GM19099 (cell line): ENCODE results near the gene IFNGR2.

ENCODE experiments used
- POLR2A ChIP-seq: IDR thresholded peaks from 3 replicates; pipeline ENCODE4 v1.6.1; 2011; ENCODE audit warnings: low read depth; ENCODE audit not compliant: insufficient read length; ENCODE audit errors: extremely low read depth

IFNGR2 gene

GRCh38 chr21:33444499-33444898 lies 41.3 kb downstream of the IFNGR2 start:
- TF ChIP-seq POLR2A: no peak

DNA sequence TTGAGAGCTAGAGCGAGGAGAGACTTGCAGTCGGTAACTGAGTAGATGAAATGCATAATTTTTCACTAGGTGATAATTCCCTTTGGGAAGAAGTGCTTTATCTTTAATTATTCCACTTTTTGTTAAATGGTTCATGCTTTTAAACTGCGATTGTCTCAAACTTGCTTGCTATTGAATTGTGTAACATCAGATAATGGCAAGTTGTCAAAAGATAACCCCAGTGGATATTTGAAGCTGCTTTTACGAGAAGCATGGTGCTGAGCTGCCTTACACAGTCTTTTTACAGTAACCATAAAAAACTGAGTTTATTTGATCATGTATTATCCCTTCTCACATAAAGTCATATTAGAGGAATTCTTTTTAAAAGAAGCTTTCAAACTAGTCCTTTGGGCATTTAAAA lies 46.4 kb downstream of the IFNGR2 start:
- TF ChIP-seq POLR2A: no peak

DNA sequence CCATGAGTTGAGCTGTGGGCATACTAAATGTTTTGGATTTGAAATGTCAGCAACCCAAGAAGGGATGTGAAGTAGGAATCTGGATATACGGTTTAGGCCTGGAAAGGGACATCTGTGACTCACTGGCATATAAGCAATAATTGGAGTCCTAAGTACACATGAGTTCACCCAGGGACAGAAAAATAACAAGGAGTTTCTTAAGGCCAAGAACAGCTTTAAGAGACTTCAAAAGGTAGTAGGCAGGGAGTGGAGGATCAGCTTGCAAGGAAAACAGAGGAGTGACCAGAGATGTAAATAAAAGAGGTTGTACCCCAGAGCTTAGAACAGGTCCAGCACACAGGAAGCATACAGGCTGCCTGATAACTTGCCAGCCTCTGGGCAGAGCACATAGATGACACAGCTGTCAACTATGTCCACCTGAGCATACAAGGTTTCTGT lies 48.4 kb downstream of the IFNGR2 start:
- TF ChIP-seq POLR2A: no peak

- TF ChIP-seq POLR2A: no peak
Measured at GRCh38 chr21:33452362-33452761, 49.1 kb downstream of the IFNGR2 start.

DNA sequence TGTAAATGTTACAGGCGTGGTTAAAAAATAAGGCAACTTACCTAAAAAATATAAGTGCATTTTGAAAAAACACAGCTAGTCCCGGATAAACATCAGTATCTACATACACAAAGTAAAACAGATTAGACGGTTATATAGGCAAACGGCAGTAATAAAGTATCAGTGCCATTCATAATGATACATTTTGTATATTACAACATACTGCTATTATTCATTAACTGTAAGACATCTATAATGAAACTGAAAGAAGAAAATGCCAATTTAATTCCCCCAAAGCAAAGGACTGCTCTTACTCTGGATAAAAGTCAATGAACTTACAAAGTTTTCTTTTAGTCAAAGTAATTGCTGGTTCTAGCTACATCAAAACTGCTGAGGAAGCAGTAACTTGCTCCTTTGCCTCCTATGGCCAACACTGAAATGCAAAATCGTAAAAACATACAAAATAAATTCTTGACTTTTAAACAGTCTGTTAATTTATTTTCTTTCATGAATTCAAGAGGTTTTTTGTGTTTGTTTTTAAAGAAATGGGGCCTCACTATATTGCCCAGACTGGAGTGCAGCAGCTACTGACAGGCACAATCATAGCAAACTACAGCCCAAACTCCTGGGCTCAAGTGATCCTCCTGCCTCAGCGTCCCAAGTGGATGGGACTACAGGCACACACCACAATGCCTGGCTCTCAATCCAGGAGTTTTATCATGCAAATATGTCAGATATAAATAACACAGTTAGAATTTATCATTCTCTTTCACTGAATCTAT lies 52.7 kb downstream of the IFNGR2 start:
- no peak for TF ChIP-seq POLR2A

DNA sequence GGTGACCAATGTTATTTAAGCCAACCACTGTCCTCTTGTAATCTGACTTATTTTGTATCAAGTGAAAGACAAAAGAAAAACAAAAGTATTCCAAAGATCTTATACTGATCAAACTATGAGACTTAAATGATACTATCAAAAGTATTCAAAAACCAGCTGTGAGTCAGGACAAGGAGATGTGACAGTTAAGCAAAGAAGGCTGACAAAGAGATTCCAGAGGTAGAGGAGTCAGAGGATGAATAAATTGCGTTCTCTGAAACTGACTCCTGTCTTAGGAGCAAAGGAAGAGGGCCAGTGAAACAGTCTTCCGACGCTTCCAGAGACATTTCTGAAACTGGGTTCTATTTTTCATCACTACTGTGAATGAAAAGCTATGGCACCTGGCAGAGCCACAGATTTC lies 55.6 kb downstream of the IFNGR2 start:
- TF ChIP-seq POLR2A: no peak

DNA sequence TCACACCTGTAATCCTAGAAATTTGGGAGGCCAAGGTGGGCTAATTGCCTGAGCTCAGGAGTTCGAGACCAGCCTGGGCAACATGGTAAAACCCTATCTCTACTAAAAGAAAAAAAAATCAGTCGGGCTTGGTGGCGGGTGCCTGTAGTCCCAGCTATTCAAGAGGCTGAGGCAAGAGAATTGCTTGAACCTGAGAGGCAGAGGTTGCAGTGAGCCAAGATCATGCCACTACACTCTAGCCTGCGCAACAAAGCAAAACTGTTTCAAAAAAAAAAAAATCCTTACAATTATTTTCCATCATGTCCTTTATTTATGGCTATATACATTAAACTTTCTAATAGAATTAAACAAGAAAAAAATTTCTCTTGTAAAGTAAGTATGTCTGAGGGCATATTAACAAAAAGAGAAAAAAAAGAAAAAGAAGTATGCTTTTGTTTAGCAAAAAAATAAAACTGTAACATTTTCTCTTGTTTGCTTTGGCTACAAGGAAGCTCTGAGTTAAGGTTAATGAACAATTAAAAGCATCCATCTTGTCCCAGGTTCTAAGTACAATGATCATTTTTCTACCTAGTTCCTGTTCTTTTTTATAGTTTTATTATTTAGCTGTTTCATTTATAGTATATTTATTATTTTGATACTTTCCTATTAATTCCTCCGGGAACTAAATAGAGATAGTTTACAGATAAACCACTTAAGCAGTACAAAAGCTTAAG lies 58.5 kb downstream of the IFNGR2 start:
- TF ChIP-seq POLR2A: no peak

DNA sequence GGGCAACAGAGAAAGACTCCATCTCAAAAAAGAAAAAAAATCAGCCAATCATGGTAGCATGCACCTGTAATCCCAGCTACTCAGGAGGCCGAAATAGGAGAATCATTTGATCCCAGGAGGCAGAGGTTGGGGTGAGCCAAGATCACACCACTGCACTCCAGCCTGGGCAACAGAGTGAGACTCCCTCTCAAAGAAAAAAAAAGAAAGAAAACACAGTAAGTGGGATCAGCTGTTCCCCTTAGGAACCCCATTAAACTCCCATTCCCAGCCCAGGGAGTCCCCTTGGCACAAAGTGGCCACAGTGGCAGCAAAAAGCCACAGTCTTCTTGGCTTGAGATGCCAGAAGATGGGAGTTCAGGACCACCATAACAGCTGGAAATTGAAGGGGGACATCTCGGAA lies 67.5 kb downstream of the IFNGR2 start:
- no peak for TF ChIP-seq POLR2A

GRCh38 chr21:33473344-33473743 lies 70.1 kb downstream of the IFNGR2 start:
- no peak for TF ChIP-seq POLR2A

GRCh38 chr21:33477066-33477465 lies 73.9 kb downstream of the IFNGR2 start:
- TF ChIP-seq POLR2A: no peak

GRCh38 chr21:33478182-33478581 lies 75.0 kb downstream of the IFNGR2 start:
- no peak for TF ChIP-seq POLR2A

- no peak for TF ChIP-seq POLR2A
Measured at GRCh38 chr21:33478935-33479678, 75.9 kb downstream of the IFNGR2 start.

DNA sequence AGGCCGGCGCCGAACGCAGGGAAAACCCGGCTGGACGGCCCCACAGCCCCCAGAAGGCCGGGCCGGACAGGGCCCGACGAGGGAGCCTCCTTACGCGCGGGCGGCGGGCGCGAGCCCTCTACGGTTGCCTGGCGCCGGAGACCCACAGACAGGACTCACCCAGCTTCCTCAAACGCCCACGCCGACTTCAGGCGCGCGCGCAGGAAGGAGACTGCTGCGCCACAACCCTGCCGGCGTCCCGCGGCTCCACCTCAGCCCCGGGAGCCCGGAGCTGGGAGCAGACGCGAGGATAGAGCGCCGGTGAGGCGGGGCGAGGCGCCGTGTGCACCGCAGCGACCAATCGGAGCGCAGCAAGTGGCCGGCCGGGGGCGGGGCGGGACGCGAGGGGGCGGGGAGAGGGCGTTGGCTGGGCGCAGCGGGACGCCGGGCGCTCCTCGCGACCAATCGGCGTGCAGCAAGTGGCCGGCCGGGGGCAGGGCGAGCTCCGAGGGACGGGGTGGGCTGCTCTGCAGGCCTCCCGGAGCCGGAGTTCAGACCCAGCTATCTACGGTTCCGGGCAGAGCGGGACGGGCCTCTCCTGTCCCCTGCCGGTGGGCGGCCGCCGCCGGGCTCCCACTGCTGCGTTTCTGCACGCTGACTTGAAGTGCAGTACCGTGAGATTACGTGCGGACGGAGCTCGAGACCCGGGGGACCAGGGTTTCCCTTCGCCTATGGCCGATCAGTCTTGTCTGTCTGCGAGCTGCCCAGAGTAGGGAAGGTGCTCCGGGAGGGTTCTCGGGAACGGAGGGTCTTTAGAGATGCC lies 76.7 kb downstream of the IFNGR2 start, which contains the start of gene TMEM50B:
Gene TMEM50B, minus strand, starts transcription at position 296 of the 802 bp plus-strand sequence. CDS start 11,089 bp downstream, outside the sequence.
- TF ChIP-seq POLR2A: peak; percentile 97

DNA sequence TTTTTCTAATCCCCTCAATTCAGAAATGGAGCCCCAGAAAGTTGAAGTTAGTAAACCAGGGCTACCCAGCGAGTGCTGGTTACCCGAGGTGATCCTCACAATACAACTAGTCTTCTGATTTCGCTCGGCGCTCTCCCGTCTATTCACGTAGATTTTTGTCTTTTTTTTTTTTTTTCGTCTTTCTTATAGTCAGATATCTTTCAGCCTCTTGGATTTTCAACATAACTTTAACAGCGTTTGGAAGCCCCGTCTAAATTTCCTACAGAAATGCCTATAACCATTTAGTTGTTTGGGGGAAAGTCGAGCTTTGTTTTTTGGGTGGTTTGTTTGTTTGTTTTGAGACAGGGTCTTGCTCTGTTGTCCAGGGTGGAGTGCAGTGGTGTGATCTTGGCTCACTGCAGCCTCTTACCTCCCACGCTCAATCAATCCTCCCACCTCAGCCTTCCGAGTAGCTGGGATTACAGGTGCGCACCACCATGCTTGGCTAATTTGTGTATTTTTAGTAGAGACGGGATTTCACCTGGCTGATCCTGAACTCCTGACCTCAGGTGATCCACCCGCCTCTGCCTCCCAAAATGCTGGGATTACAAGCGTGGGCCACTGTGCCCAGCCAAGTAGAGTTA lies 77.4 kb downstream of the IFNGR2 start:
- no peak for TF ChIP-seq POLR2A
